A549 (cell line): Measurements from ENCODE around the gene TNFAIP3.

Source experiments
- EP300 ChIP-seq, 2 experiments: fragments of >200 bp; sonication (Bioruptor Twin); formaldehyde crosslinking; IDR thresholded peaks; 2 replicates in 1 of 2; 3 replicates in 1 of 2; pipeline ENCODE4 v1.6.1; 2016 to 2017
- MAZ ChIP-seq: fragments of 150-350 bp; IDR thresholded peaks from 2 replicates; pipeline ENCODE4 v1.6.1; 2014; ENCODE audit warnings: antibody characterized with exemption, low read depth, low read length, borderline replicate concordance
- RAD21 ChIP-seq, 2 experiments: fragments of >200 bp in 1 of 2; sonication (Bioruptor Twin) in 1 of 2; formaldehyde crosslinking in 1 of 2; IDR thresholded peaks in 1 of 2; conservative IDR thresholded peaks in 1 of 2; 2 replicates in 1 of 2; 3 replicates in 1 of 2; pipeline ENCODE4 v1.6.1; 2012 to 2018; ENCODE audit warnings: inconsistent platforms in 1 of 2
- RFX5 ChIP-seq: fragments of 450-650 bp; IDR thresholded peaks from 2 replicates; pipeline ENCODE4 v1.7.1; 2014; ENCODE audit warnings: antibody characterized with exemption, mild to moderate bottlenecking, moderate library complexity
- TF ChIP-seq, protein P1 (sequence below): fragments of >200 bp; sonication (Bioruptor Twin); formaldehyde crosslinking; IDR thresholded peaks from 3 replicates; pipeline ENCODE4 v1.5.1; 2016
- TF ChIP-seq, protein P2 (sequence below): fragments of 200-600 bp; sonication (generic); IDR thresholded peaks from 2 replicates; pipeline ENCODE4 v1.6.1; 2016; ENCODE audit warnings: antibody characterized with exemption, mild to moderate bottlenecking, moderate library complexity
- TF ChIP-seq, protein P3 (sequence below): fragments of 450-650 bp; IDR thresholded peaks from 2 replicates; pipeline ENCODE4 v1.6.1; 2014; ENCODE audit warnings: antibody characterized with exemption

DNA sequence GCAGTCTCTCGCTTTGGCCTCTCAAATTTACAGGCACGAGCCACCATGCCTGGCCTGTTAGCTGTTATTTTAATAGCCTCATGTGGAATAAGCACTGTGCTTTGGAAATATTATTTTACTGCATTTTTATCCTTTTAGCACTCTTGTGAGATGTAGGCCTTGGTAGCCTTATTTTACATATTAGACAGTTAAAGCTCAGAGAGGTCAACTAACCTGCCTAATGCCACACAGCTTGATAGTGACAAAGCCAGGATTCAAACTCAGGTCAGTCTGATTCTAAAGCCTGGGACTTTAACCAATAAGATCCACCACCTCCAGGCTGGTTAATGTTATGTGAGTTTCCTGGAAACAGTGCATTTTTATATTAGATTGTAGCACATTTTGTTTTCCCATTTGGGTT lies 9.5 kb downstream of the TNFAIP3 start:
- no peak for TF ChIP-seq EP300 (IDR thresholded peaks at IDR 0.05)
- TF ChIP-seq, protein P1, sequence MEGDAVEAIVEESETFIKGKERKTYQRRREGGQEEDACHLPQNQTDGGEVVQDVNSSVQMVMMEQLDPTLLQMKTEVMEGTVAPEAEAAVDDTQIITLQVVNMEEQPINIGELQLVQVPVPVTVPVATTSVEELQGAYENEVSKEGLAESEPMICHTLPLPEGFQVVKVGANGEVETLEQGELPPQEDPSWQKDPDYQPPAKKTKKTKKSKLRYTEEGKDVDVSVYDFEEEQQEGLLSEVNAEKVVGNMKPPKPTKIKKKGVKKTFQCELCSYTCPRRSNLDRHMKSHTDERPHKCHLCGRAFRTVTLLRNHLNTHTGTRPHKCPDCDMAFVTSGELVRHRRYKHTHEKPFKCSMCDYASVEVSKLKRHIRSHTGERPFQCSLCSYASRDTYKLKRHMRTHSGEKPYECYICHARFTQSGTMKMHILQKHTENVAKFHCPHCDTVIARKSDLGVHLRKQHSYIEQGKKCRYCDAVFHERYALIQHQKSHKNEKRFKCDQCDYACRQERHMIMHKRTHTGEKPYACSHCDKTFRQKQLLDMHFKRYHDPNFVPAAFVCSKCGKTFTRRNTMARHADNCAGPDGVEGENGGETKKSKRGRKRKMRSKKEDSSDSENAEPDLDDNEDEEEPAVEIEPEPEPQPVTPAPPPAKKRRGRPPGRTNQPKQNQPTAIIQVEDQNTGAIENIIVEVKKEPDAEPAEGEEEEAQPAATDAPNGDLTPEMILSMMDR, result no peak
- TF ChIP-seq RAD21 (conservative IDR thresholded peaks at IDR 0.05 in 1 of 2, IDR thresholded peaks at IDR 0.05 in 1 of 2), result no peak
- TF ChIP-seq, protein P2, sequence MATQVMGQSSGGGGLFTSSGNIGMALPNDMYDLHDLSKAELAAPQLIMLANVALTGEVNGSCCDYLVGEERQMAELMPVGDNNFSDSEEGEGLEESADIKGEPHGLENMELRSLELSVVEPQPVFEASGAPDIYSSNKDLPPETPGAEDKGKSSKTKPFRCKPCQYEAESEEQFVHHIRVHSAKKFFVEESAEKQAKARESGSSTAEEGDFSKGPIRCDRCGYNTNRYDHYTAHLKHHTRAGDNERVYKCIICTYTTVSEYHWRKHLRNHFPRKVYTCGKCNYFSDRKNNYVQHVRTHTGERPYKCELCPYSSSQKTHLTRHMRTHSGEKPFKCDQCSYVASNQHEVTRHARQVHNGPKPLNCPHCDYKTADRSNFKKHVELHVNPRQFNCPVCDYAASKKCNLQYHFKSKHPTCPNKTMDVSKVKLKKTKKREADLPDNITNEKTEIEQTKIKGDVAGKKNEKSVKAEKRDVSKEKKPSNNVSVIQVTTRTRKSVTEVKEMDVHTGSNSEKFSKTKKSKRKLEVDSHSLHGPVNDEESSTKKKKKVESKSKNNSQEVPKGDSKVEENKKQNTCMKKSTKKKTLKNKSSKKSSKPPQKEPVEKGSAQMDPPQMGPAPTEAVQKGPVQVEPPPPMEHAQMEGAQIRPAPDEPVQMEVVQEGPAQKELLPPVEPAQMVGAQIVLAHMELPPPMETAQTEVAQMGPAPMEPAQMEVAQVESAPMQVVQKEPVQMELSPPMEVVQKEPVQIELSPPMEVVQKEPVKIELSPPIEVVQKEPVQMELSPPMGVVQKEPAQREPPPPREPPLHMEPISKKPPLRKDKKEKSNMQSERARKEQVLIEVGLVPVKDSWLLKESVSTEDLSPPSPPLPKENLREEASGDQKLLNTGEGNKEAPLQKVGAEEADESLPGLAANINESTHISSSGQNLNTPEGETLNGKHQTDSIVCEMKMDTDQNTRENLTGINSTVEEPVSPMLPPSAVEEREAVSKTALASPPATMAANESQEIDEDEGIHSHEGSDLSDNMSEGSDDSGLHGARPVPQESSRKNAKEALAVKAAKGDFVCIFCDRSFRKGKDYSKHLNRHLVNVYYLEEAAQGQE, result no peak
- no peak for TF ChIP-seq RFX5
- TF ChIP-seq, protein P3, sequence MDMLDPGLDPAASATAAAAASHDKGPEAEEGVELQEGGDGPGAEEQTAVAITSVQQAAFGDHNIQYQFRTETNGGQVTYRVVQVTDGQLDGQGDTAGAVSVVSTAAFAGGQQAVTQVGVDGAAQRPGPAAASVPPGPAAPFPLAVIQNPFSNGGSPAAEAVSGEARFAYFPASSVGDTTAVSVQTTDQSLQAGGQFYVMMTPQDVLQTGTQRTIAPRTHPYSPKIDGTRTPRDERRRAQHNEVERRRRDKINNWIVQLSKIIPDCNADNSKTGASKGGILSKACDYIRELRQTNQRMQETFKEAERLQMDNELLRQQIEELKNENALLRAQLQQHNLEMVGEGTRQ, result no peak
- no peak for TF ChIP-seq MAZ
